T1000 (cell line): ENCODE data around the gene SEPTIN11.
"Not testable (repeated sequence)": the region's sequence is repeated elsewhere in the genome, so short reads cannot be mapped to it uniquely, and the experiment has no call there.

Source experiments
- DNase-seq: peaks from one replicate; lab custom pipeline; 2025; ENCODE audit warnings: mixed read lengths; lab: John Stamatoyannopoulos, UW

The SEPTIN11 gene

DNA sequence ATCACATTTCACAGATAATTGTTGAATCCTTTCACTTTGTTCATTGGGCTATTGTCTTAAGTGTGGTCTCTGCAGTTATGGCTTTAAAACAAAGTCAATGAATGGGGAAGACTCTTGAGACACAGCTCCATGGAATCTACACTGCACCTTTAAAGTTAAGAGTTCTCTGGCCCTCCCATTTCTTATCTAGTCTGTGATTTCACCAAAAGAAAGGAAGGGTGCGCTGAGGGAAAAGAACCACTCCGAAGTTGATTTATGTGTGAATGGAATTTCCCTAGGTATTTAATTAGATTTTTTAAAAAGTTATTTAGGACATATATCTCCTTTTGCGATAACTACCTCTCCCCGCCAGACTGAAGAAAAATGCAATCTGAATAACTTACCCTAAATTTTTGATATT is 2.5 kb downstream of the SEPTIN11 start:
- DNase-seq = no peak

GRCh38 chr4:76952656-76953582 is 3.4 kb downstream of the SEPTIN11 start:
- DNase-seq = no peak

GRCh38 chr4:76953956-76954355 is 4.4 kb downstream of the SEPTIN11 start:
- no peak for DNase-seq

- no peak for DNase-seq
Observed at GRCh38 chr4:76954489-76954888, 4.9 kb downstream of the SEPTIN11 start.

DNA sequence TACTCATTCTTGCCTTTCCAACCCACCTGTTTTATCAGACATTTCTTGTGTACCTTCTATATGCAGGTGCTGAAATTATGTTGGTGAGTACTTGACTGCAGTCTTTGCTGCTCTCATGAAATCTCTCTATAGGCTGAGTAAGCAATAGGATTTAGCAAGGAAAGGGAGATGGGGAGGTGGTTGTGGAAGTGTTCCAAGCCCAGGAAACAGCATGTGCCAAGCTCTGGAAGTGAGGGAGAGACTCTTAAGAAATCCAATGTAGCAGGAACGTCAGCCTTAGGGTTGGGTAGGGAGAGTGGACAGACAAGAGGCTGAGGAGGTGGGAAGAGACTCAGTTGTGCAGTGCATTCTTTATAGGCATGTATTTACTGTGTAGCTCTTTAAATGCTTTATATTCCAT is 5.6 kb downstream of the SEPTIN11 start:
- no peak for DNase-seq

DNA sequence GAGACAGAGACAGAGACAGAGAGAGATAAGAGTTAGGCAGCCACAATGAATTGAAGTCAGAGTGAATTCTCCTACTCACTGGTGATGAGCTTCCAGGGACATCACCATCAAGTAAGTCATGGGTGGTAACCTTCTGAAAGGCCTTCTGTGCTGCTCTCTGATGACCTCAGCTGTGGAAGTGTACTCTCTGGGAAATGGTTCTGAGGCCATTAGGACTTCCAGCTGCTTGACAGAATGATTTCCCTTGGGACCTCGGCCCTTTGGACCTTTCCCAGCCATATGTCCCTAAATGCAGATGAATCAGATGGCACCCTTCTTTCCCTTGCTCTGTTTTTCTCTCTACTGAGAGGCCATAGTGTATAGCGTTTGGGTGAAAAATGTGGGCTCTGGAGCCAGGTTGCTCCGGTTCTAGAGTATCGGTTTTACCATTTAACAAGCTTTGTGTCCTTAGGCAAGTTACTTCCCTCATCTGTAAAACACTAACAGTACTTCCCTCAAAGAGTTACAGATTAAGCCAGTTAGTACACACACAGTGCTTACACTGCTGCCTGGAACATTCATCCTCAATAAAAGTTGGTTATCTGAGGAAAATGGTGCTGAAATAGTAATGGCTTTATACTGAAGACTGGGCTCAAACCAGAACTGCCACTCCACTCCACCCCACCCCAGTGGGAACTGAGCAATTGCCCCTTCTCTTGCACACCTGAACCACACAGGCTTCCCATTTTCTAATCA is 7.6 kb downstream of the SEPTIN11 start:
- no peak for DNase-seq

- DNase-seq = no peak
Observed at GRCh38 chr4:76958891-76959290, 9.3 kb downstream of the SEPTIN11 start.

GRCh38 chr4:76960014-76960413 is 10.5 kb downstream of the SEPTIN11 start:
- DNase-seq = no peak

GRCh38 chr4:76962406-76963130 is 13.0 kb downstream of the SEPTIN11 start:
- DNase-seq = no peak

DNA sequence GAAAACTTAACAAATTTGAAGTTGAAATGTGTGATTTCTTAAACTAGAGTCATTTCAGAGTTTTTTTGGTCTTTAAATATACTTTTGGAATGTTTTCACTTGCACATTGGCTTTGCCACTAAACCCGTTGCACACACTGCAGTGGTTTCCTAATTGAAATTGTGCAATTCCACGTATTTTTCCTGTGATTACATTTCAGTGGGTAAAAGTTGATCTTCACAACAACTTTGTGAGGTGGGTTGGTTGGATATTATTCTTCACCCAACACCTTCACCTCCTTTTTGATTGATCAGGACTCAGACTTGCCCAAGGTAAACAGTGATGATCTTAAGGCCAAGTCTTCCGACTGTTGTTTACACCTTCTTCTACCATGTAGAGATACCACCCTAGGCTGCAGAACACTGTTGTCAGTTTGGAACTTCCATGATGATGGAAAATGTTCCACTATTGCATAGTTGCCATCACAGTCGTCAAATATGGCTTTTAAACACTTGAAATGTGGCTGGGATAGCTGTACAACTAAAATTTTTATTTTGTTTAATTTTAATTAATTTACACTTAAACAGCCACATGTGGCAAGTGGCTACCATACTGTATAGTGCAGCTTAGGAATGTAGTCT is 13.7 kb downstream of the SEPTIN11 start:
- DNase-seq = no peak

DNA sequence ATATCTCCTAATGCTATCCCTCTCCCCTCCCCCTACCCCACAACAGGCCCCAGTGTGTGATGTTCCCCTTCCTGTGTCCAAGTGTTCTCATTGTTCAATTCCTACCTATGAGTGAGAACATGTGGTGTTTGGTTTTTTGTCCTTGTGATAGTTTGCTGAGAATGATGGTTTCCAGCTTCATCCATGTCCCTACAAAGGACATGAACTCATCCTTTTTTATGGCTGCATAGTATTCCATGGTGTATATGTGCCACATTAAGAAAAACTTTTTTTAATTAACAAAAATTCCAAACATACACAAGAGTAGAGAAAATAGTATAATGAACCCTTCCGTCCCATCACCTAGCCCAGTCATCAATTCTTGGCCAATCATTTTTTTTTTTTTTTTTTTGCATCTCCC is 14.4 kb downstream of the SEPTIN11 start:
- DNase-seq = not testable (repeated sequence)

DNA sequence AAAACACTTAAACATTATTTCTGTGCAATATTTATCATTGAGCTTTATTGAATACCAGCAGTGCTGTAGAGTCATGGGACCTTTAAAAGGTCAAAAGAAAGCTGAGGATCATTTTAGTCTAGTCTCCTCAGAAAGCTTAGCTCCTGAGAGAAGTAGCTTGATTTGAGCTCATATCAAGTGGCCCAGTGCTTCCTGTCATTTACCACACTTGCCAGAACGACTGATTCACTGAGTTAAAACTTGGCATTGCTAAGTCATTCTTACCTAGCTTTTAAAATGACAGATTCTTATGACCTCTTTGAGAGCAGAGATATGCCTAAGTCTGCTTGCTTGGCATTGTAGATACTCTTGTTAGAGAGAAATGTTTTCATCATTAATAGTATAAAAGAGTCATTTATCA is 15.2 kb downstream of the SEPTIN11 start:
- DNase-seq = no peak

DNA sequence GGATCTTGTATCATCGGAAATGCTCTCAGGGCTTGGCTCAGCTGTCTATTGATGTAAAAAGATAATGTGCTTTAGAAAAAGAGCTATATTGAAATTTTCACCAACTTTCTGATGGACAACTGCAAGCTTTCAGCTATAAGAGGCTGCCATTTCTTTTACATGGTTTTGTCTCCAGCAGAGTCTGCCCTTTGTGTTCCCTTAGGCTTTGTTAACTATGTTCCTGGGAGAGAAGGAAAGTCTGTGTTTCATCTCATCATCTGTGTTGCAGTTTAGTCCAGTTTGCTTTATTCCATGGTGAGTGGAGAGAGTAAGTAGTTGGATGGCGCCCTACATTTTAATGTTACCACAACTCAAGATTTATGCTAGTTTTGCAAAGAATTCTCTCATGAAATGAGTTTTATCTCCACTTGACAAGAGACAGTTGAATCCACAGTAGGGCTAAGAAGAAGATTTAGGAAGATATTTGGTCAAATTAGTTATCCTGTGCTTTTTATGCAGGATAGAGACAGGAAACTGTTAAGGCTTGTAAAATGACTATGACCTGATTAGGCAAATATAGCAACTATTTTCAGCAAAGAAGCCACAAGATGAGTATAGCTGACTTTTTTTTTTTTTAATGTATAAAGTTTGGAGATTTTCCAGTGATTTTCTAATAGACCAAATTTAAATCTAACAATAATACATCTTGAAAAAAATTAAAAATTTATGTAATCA is 16.5 kb downstream of the SEPTIN11 start:
- no peak for DNase-seq

GRCh38 chr4:76968937-76969336 is 19.4 kb downstream of the SEPTIN11 start:
- no peak for DNase-seq

DNA sequence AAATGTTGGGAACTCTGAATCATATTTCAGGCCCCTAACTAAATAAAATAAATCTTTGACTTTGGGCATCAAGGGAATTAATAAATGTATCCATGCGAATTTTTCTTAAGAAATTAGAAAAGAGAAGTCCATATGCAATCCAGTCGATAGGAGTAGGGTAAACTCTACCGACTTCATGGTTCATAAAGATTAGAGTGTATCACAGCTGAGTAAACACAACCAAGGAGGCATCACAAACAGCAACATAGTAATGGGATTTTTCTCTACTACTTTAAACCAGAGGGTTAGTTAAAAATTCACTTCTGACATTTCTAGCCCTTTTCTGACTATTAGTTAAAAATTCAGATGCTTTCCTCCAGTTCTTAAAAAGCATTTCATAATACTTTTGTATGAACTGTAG is 19.9 kb downstream of the SEPTIN11 start:
- DNase-seq = no peak

- no peak for DNase-seq
Observed at GRCh38 chr4:76969941-76970529, 20.5 kb downstream of the SEPTIN11 start.

DNA sequence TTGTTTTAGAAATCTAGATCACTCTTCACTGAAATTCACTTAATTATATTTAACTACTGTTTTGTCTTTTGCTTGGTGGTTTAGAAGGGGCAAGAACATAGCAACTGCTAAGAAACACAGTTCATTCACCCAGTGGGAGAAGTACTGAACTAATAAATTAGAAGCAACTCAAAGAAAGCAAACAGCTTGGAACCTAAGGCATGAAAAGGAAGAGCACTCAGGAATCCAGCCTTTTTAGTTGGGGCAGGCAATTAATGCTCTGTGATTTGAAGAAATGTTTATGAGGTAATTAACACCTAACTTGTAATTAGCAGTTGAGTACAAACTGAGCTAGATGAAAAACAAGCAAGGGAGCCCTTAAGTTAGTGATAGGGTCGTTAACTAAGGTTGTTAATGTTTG is 22.8 kb downstream of the SEPTIN11 start:
- DNase-seq = no peak

DNA sequence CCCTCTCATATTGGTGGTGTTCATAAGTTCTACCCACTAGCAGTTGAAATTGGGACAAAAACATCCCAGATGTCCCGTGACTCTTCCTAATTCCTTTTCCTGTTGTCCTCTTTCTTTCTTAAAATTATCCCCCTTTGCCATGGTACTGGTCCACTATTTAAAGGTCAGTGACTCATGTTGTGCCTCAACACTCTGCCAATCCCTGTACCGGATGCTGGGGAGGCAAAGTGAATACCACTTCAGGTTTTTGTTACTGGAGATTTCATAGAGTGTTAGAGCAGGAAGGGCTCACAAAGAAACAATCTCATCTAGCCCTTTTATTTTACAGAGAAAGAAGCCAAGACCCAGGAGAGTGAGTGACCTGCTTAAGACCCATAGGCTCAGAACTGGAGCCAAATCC is 24.6 kb downstream of the SEPTIN11 start:
- DNase-seq = no peak

DNA sequence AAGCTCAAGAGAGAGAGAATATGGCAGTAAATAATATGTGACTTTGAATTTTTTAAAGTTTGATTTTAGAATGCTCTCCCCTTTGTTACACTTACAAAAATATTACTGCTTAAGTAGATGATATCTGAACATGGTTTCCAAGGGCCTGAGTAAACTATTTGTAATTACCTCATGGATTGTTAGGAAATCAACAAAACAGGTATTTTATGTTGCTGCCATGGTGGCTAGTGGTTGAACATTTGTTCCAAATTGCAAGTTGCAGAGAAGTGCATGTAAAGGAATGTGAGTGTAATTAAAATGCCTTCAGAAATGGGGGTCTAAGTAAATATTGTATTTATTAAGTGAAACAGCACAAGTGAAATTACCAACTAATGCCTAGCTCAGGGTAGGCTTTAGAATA is 27.6 kb downstream of the SEPTIN11 start:
- DNase-seq = no peak

GRCh38 chr4:76977736-76978350 is 28.3 kb downstream of the SEPTIN11 start:
- DNase-seq = no peak

DNA sequence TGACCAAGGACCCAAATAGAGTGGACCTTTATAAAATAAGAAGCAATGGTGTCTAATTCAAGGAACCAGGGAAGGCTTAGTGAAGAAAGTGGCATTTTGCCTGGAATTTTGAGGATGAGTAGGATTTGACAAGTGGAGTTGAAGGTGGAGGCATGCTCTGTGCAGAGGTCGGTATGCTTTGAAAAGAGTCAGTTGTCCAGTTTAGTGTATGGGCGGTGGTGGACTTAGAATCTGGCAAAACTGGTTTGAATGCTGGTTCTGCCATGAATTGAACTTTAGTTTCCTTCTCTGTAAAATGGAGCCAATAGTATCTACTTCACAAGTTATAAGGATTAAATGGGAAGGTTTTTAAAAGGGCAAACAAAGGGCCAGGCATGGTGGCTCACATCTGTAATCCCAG is 29.7 kb downstream of the SEPTIN11 start:
- DNase-seq = no peak
